GM12892 (cell line): ENCODE results near the gene CLDN2.

ENCODE experiments used
- POLR2A ChIP-seq: IDR thresholded peaks from 2 replicates; pipeline ENCODE4 v1.6.1; 2011; ENCODE audit warnings: low read depth, low read length, control low read depth
- TAF1 ChIP-seq: IDR thresholded peaks from 2 replicates; pipeline ENCODE4 v1.6.1; 2011; ENCODE audit warnings: low read depth, mild to moderate bottlenecking, control low read depth, low read length, borderline replicate concordance

DNA sequence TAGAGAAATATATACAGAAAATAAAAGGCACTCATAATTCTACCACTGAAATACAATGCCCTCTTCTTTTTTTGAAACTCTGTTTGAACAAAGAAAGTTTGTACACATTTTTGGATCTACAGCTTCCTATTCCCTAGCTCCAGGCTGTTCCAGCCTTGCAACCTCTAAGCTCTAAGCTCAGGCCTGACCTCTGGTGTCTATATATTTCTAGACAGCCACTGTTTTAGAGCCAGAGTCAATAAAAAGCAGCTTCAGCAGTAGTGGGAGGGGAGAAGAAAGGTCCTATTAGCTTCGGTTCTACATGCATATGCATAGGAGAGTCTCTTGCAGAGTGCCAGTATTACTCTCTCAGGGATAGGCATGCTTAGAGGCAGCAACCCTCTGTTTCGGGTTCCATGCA is 39.7 kb downstream of the CLDN2 start:
- TF ChIP-seq POLR2A (no peak), TAF1 (no peak)
